ENCODE measurements around the gene RSU1.

GRCh38 chr10:16652154-16652553 lies 165.1 kb downstream of the RSU1 start:
- TF ChIP-seq CTCF (conservative IDR thresholded peaks at IDR 0.05): no peak
- TF ChIP-seq ZFX (IDR thresholded peaks at IDR 0.05): no peak

Measured in C4-2B (cell line).